Hepatocyte (in vitro differentiated cells): ENCODE results near the gene IGSF6.

Experiments
- EZH2 ChIP-seq: fragments of 200-600 bp; sonication (generic); IDR thresholded peaks from 2 replicates; pipeline ENCODE4 v1.6.1; 2016; ENCODE audit warnings: antibody characterized with exemption, mild to moderate bottlenecking, borderline replicate concordance
- EZH2phosphoT487 ChIP-seq: fragments of 200-600 bp; sonication (generic); IDR thresholded peaks from one replicate; pipeline ENCODE4 v1.6.1; 2018; ENCODE audit warnings: antibody characterized with exemption, mild to moderate bottlenecking, low read depth, moderate library complexity; ENCODE audit not compliant: unreplicated experiment, severe bottlenecking
- TF ChIP-seq, protein P1 (sequence below): fragments of 200-600 bp; sonication (generic); IDR thresholded peaks from 2 replicates; pipeline ENCODE4 v1.5.1; 2016; ENCODE audit warnings: antibody characterized with exemption, mild to moderate bottlenecking; ENCODE audit not compliant: poor library complexity

DNA sequence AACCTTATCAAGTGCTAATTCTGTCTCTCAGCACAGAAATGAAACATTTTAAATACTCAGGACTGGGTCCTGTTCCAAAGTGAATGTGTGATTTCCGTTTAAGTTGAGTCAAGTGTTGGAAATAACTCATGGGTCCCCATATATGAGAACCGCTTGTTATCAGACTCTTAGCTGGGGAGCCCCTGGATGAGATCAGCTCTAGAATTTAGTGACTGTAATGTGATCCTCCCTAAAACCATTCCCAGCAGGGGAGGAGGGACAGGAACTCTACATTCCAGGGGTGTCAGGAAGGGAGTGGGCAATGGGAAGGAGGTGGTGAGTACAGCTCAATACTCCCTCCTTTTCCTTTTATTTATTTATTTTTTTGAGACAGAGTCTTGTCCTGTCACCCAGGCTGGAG is 48.9 kb upstream of the IGSF6 start:
- TF ChIP-seq, protein P1, sequence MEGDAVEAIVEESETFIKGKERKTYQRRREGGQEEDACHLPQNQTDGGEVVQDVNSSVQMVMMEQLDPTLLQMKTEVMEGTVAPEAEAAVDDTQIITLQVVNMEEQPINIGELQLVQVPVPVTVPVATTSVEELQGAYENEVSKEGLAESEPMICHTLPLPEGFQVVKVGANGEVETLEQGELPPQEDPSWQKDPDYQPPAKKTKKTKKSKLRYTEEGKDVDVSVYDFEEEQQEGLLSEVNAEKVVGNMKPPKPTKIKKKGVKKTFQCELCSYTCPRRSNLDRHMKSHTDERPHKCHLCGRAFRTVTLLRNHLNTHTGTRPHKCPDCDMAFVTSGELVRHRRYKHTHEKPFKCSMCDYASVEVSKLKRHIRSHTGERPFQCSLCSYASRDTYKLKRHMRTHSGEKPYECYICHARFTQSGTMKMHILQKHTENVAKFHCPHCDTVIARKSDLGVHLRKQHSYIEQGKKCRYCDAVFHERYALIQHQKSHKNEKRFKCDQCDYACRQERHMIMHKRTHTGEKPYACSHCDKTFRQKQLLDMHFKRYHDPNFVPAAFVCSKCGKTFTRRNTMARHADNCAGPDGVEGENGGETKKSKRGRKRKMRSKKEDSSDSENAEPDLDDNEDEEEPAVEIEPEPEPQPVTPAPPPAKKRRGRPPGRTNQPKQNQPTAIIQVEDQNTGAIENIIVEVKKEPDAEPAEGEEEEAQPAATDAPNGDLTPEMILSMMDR, result no peak
- TF ChIP-seq EZH2 (no peak), EZH2phosphoT487 (no peak)
